ENCODE data around the gene IL17RD.
"Not testable (repeated sequence)": the region's sequence is repeated elsewhere in the genome, so short reads cannot be mapped to it uniquely, and the experiment has no call there.

IL17RD gene

GRCh38 chr3:57093489-57093888, 71.7 kb downstream of the IL17RD start:
- H3K4me3 ChIP-seq (ENCODE audit: low read depth, low read length) = no peak overlapping the region
- TF ChIP-seq CTCF (IDR thresholded peaks at IDR 0.05; ENCODE audit: low read depth, low read length) = no peak

GRCh38 chr3:57091521-57092273, 73.5 kb downstream of the IL17RD start:
- TF ChIP-seq CTCF (IDR thresholded peaks at IDR 0.05; ENCODE audit: low read depth, low read length) = no peak
- H3K4me3 ChIP-seq (ENCODE audit: low read depth, low read length) = no peak overlapping the region

GRCh38 chr3:57089043-57089442, 76.1 kb downstream of the IL17RD start:
- no peak for TF ChIP-seq CTCF (IDR thresholded peaks at IDR 0.05; ENCODE audit: low read depth, low read length)
- no peak overlapping the region for H3K4me3 ChIP-seq (ENCODE audit: low read depth, low read length)

- TF ChIP-seq CTCF (IDR thresholded peaks at IDR 0.05; ENCODE audit: low read depth, low read length) = no peak
- no peak overlapping the region for H3K4me3 ChIP-seq (ENCODE audit: low read depth, low read length)
These were observed 76.7 kb downstream of the IL17RD start for GRCh38 chr3:57088503-57088902.

GRCh38 chr3:57087361-57088092, 77.6 kb downstream of the IL17RD start:
- TF ChIP-seq CTCF (IDR thresholded peaks at IDR 0.05; ENCODE audit: low read depth, low read length) = no peak
- no peak overlapping the region for H3K4me3 ChIP-seq (ENCODE audit: low read depth, low read length)

GRCh38 chr3:57086201-57086600, 79.0 kb downstream of the IL17RD start:
- no peak for TF ChIP-seq CTCF (IDR thresholded peaks at IDR 0.05; ENCODE audit: low read depth, low read length)
- H3K4me3 ChIP-seq (ENCODE audit: low read depth, low read length) = no peak overlapping the region

- no peak overlapping the region for H3K4me3 ChIP-seq (ENCODE audit: low read depth, low read length)
- no peak for TF ChIP-seq CTCF (IDR thresholded peaks at IDR 0.05; ENCODE audit: low read depth, low read length)
These were observed 79.9 kb downstream of the IL17RD start for GRCh38 chr3:57085211-57085610.

GRCh38 chr3:57083266-57083995, 81.7 kb downstream of the IL17RD start:
- not testable (repeated sequence) for H3K4me3 ChIP-seq (ENCODE audit: low read depth, low read length)

All from WI38 (cell line).